Transverse colon (tissue), 4 donors: Measurements from ENCODE around the gene GRAMD1B. TPM values are rescaled to one million over a fixed set of nuclear protein-coding genes. Genes with fewer than 3 reads are reported as not detected.

ENCODE experiments used
- DNase-seq: peaks from one replicate; pipeline ENCODE4 v3.0.0-alpha.2; 2019
- H3K27ac ChIP-seq, 4 donors: fragments of 200-600 bp; sonication (generic); 2 replicates each; pipeline ENCODE4 v1.5.1; 2016 to 2018; ENCODE audit warnings: inconsistent platforms in 4 of 4
- H3K27me3 ChIP-seq: fragments of 200-600 bp; sonication (generic); 2 replicates; pipeline ENCODE4 v1.5.1; 2017; ENCODE audit warnings: inconsistent platforms
- H3K36me3 ChIP-seq, 4 donors: fragments of 200-600 bp; sonication (generic); 2 replicates each; pipeline ENCODE4 v1.5.1; 2017 to 2019; ENCODE audit warnings: inconsistent platforms in 4 of 4
- H3K4me1 ChIP-seq, 4 donors: fragments of 200-600 bp; sonication (generic); 2 replicates each; pipeline ENCODE4 v1.5.1; 2017 to 2020; ENCODE audit warnings: inconsistent platforms in 4 of 4
- H3K4me3 ChIP-seq, 4 donors: fragments of 200-600 bp; sonication (generic); 1 replicate in 1 of 4; 2 replicates in 3 of 4; pipeline versions ENCODE4 v1.5.1 to v1.6.1; 2017 to 2019; ENCODE audit warnings: inconsistent platforms in 4 of 4
- H3K9me3 ChIP-seq, 2 donors: fragments of 200-600 bp; sonication (generic); 2 replicates each; pipeline ENCODE4 v1.5.1; 2017 to 2019; ENCODE audit warnings: inconsistent platforms in 2 of 2
- CTCF ChIP-seq, 5 experiments: fragments of 200-600 bp in 3 of 5; fragments of 450-650 bp in 2 of 5; sonication (generic) in 3 of 5; IDR thresholded peaks; 1 replicate in 2 of 5; 2 replicates in 3 of 5; pipeline ENCODE4 v1.5.1; 2016 to 2017; ENCODE audit warnings: antibody characterized with exemption in 5 of 5, inconsistent platforms in 3 of 5, mild to moderate bottlenecking in 2 of 5, moderate library complexity in 1 of 5
- EP300 ChIP-seq: sonication (generic); formaldehyde crosslinking; IDR thresholded peaks from one replicate; pipeline ENCODE4 v1.6.1; 2017; ENCODE audit warnings: antibody characterized with exemption, low read depth
- POLR2A ChIP-seq: fragments of 450-650 bp; IDR thresholded peaks from one replicate; pipeline ENCODE4 v1.6.1; 2016; ENCODE audit warnings: antibody characterized with exemption, mild to moderate bottlenecking, moderate library complexity
- POLR2AphosphoS5 ChIP-seq, 3 donors: sonication (generic); formaldehyde crosslinking; IDR thresholded peaks; one replicate each; pipeline ENCODE4 v1.6.1; 2016; ENCODE audit warnings: antibody characterized with exemption in 3 of 3
- WGBS, 2 donors: methylation state at CpG; one replicate each; pipeline ENCODE4 v1.1.5; 2018; ENCODE audit warnings: low coverage in 1 of 2; 5-methylcytosine and 5-hydroxymethylcytosine counted together
- in situ Hi-C, 4 donors: fragments of 200-750 bp; cut with MboI; loops; one replicate each; pipeline versions ENCODE4 v1.15.0 to v1.15.1; 2017; ENCODE audit warnings: low sequenced_read_pairs in 3 of 4, low pct_ligation_motif_present in 1 of 4, low pct_unique_long_range_greater_than_20kb in 1 of 4
- intact Hi-C: fragments of 100-400 bp; cut with DNase I; formaldehyde crosslinking; loops from one replicate; pipeline ENCODE4 v1.15.1; 2023; ENCODE audit warnings: low total_unique reads
- total RNA-seq, 4 donors: library from RNA; depleted of rRNA; stranded (reverse); fragments of >200 nt; gene quantifications; one replicate each; pipeline ENCODE4 v1.1.0, GENCODE V29; 2016

Gene GRAMD1B
- total RNA-seq, 4 donors from 2014 or later, result 4.3 to 58.4 (median 9.9) TPM

- 67 to 71% methylated on average over 1 of the region's 1 CpG for WGBS, 2 donors
- intact Hi-C loops, result no loop called here
- H3K36me3 ChIP-seq, result no peaks in the 10 kb centered on the region
- no peak for DNase-seq
- H3K27me3 ChIP-seq, result no peaks in the 10 kb centered on the region
- H3K9me3 ChIP-seq, result no peaks in the 10 kb centered on the region
- no peak overlapping the region for H3K27ac ChIP-seq
- no peaks in the 10 kb centered on the region for H3K4me1 ChIP-seq
- H3K4me3 ChIP-seq, result no peak overlapping the region
- TF ChIP-seq POLR2AphosphoS5 (IDR thresholded peaks at IDR 0.05) (no peak), CTCF (IDR thresholded peaks at IDR 0.05) (no peak), POLR2A (no peak), EP300 (no peak)
- in situ Hi-C loops, result no loop called here
Measured at GRCh38 chr11:123665306-123665705, 235.2 kb downstream of the GRAMD1B start.

GRCh38 chr11:123670081-123670480, 240.0 kb downstream of the GRAMD1B start:
- Histone ChIP-seq H3K4me3 (no peak overlapping the region), H3K9me3 (no peaks in the 10 kb centered on the region), H3K36me3 (no peaks in the 10 kb centered on the region), H3K27ac (no peak overlapping the region), H3K27me3 (no peaks in the 10 kb centered on the region), H3K4me1 (no peaks in the 10 kb centered on the region)
- 31 to 71% methylated on average over 1 of the region's 1 CpG for WGBS, 2 donors
- TF ChIP-seq CTCF (IDR thresholded peaks at IDR 0.05), result no peak
- TF ChIP-seq POLR2A, result no peak
- TF ChIP-seq EP300, result no peak
- no peak for TF ChIP-seq POLR2AphosphoS5 (IDR thresholded peaks at IDR 0.05)
- in situ Hi-C loops, result no loop called here
- intact Hi-C loops, result no loop called here
- DNase-seq, result no peak

GRCh38 chr11:123671534-123671933, 241.5 kb downstream of the GRAMD1B start:
- H3K4me1 ChIP-seq, result no peaks in the 10 kb centered on the region
- intact Hi-C loops, result no loop called here
- no peaks in the 10 kb centered on the region for H3K9me3 ChIP-seq
- no peak for TF ChIP-seq POLR2AphosphoS5 (IDR thresholded peaks at IDR 0.05)
- no peak for TF ChIP-seq EP300
- no peak for TF ChIP-seq CTCF (IDR thresholded peaks at IDR 0.05)
- no peak for TF ChIP-seq POLR2A
- H3K36me3 ChIP-seq, result no peaks in the 10 kb centered on the region
- H3K27me3 ChIP-seq, result no peaks in the 10 kb centered on the region
- no peak overlapping the region for H3K27ac ChIP-seq
- WGBS, 2 donors, result 81% methylated on average over 9 of the region's 9 CpGs; no CpG with 5 or more reads in 1 of the 2 donors
- H3K4me3 ChIP-seq, result no peak overlapping the region
- DNase-seq, result no peak
- in situ Hi-C loops, result no loop called here

GRCh38 chr11:123672568-123672967, 242.5 kb downstream of the GRAMD1B start:
- in situ Hi-C loops (no loop called here), intact Hi-C loops (no loop called here)
- no peak overlapping the region for H3K4me3 ChIP-seq
- no peak for DNase-seq
- no peak overlapping the region for H3K27ac ChIP-seq
- no peaks in the 10 kb centered on the region for H3K9me3 ChIP-seq
- TF ChIP-seq EP300 (no peak), POLR2A (no peak), CTCF (IDR thresholded peaks at IDR 0.05) (no peak), POLR2AphosphoS5 (IDR thresholded peaks at IDR 0.05) (no peak)
- H3K27me3 ChIP-seq, result no peaks in the 10 kb centered on the region
- no peaks in the 10 kb centered on the region for H3K36me3 ChIP-seq
- WGBS, 2 donors, result 64 to 68% methylated on average over 3 to 5 of the region's 5 CpGs
- no peaks in the 10 kb centered on the region for H3K4me1 ChIP-seq
